HepG2 (cell line): ENCODE measurements around the gene OVOL2. TPM values are rescaled to one million over a fixed set of nuclear protein-coding genes. Genes with fewer than 3 reads are reported as not detected.

Source experiments
- AGO1 ChIP-seq: fragments of 200-400 bp; formaldehyde crosslinking; IDR thresholded peaks from 2 replicates; pipeline ENCODE4 v1.6.1; 2017; ENCODE audit warnings: mild to moderate bottlenecking, low read depth, low read length, moderate library complexity; ENCODE audit not compliant: poor library complexity, severe bottlenecking
- EP300 ChIP-seq, 3 experiments: sonication (generic) in 1 of 3; formaldehyde crosslinking in 1 of 3; IDR thresholded peaks; 2 replicates each; pipeline versions ENCODE4 v1.5.1 to v1.6.1; 2011 to 2020; ENCODE audit warnings: low read depth in 2 of 3, low read length in 2 of 3, borderline replicate concordance in 1 of 3, improper control_type of control experiment in 1 of 3, mild to moderate bottlenecking in 1 of 3, missing genetic modification reagents in 1 of 3, moderate library complexity in 1 of 3
- FUBP1 ChIP-seq: sonication (generic); formaldehyde crosslinking; IDR thresholded peaks from 2 replicates; pipeline ENCODE4 v1.5.1; 2020; ENCODE audit warnings: missing genetic modification reagents, mild to moderate bottlenecking, borderline replicate concordance
- LCORL ChIP-seq, 2 experiments: fragments of 450-650 bp in 1 of 2; sonication (generic) in 1 of 2; formaldehyde crosslinking in 1 of 2; IDR thresholded peaks; 2 replicates each; pipeline versions ENCODE4 v1.5.0 to v1.6.1; 2017 to 2020; ENCODE audit warnings: antibody characterized with exemption in 1 of 2, missing genetic modification reagents in 1 of 2
- MEF2D ChIP-seq: sonication (generic); formaldehyde crosslinking; IDR thresholded peaks from 2 replicates; pipeline ENCODE4 v1.5.1; 2020; ENCODE audit warnings: mild to moderate bottlenecking, missing genetic modification reagents
- NFRKB ChIP-seq: fragments of 450-650 bp; IDR thresholded peaks from 2 replicates; pipeline ENCODE4 v1.6.1; 2017
- SSRP1 ChIP-seq: IDR thresholded peaks from 2 replicates; pipeline ENCODE4 v1.6.1; 2016; ENCODE audit warnings: control low read depth
- TCF7L2 ChIP-seq: IDR thresholded peaks from 2 replicates; pipeline ENCODE4 v1.6.1; 2011; ENCODE audit warnings: mild to moderate bottlenecking, low read depth, low read length, moderate library complexity
- XRCC5 ChIP-seq: fragments of 200-400 bp; formaldehyde crosslinking; optimal IDR thresholded peaks from 2 replicates; pipeline ENCODE3; 2017; ENCODE audit warnings: mild to moderate bottlenecking, low read length
- ZNF33B ChIP-seq: sonication (generic); formaldehyde crosslinking; IDR thresholded peaks from 2 replicates; pipeline ENCODE4 v1.5.1; 2020; ENCODE audit warnings: mild to moderate bottlenecking, missing genetic modification reagents
- ZNF501 ChIP-seq: sonication (generic); formaldehyde crosslinking; IDR thresholded peaks from 2 replicates; pipeline ENCODE4 v1.5.1; 2020; ENCODE audit warnings: mild to moderate bottlenecking, moderate library complexity, missing genetic modification reagents
- ZNF564 ChIP-seq: sonication (generic); formaldehyde crosslinking; IDR thresholded peaks from 2 replicates; pipeline ENCODE4 v1.8.1; 2023; ENCODE audit warnings: mild to moderate bottlenecking, missing genetic modification reagents
- ZNF7 ChIP-seq: IDR thresholded peaks from 2 replicates; pipeline ENCODE4 v1.6.1; 2016; ENCODE audit warnings: missing biosample characterization, missing genetic modification reagents
- ZNF737 ChIP-seq: sonication (generic); formaldehyde crosslinking; IDR thresholded peaks from 2 replicates; pipeline ENCODE4 v1.5.0; 2020; ENCODE audit warnings: missing genetic modification reagents, mild to moderate bottlenecking, borderline replicate concordance
- polyA plus RNA-seq, 8 experiments: library from polyadenylated mRNA; depleted of rRNA in 3 of 8; stranded (reverse) in 7 of 8; unstranded in 1 of 8; fragments of >200 nt; fragmentation: Illumina TruSeq in 4 of 8; extraction: Trizol in 4 of 8; gene quantifications; 2 replicates each; pipeline versions ENCODE4 v1.2.1 to v1.2.3, GENCODE V29; 2011 to 2016; ENCODE audit warnings: low read depth in 4 of 8, missing spikeins in 1 of 8, mixed read lengths in 1 of 8; ENCODE audit not compliant: insufficient read depth in 1 of 8
- total RNA-seq, 5 experiments: library from RNA; depleted of rRNA; stranded (reverse); fragments of >200 nt; fragmentation: Illumina TruSeq; extraction: Trizol; gene quantifications; 2 replicates each; pipeline ENCODE4 v1.2.3, GENCODE V29; 2016; ENCODE audit warnings: low read depth in 1 of 5
- TF ChIP-seq, protein P1 (sequence below): sonication (generic); formaldehyde crosslinking; conservative IDR thresholded peaks from 2 replicates; pipeline ENCODE4 v1.8.0; 2022; ENCODE audit warnings: low read depth, missing genetic modification reagents
- TF ChIP-seq, protein P2 (sequence below): sonication (generic); formaldehyde crosslinking; IDR thresholded peaks from 2 replicates; pipeline ENCODE4 v1.5.1; 2020; ENCODE audit warnings: mild to moderate bottlenecking, missing genetic modification reagents, borderline replicate concordance

OVOL2 gene
- total and polyA plus RNA-seq, 2 of the 13 experiments (the other 11 are each of a cell fraction or from before 2014, with no cell fraction given), result 0.20 to 0.31 TPM

DNA sequence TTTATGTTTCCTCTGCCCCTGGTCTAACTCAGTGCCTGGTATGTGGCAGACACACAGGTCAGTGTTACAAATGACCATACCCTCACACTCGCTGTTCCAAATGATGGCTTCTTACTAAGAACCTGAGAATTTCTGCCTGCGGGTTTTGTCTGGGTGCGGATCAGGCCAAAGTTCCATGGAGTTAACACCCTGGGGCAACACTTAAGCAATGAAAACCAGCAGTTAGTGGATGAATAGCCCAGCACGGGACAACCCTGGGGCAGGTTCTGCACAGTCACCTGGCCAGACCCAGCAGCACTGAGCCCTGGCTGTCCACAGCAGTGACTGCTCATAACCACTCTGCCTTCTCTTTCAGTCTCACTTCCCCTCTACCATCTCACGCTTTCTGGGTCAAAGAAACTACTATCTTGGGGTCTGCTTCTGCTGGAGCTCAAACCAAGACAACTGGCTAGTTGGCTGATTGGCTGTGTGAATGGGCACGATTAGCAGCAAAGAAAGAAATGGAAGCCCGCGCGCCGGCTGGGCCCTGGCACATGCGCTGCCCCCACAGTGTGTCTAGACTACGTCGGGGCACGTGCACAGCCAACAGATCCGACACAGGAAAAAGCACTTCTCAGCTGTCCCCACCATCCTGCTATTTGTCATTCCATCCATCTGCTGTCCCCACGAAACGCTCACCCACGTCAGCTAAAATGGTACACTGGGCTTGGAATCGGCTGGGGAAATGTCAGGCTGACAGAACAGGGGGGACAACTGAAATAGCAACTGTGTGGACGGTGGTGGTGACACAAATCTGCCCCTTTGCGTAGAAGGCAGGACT is 52.3 kb downstream of the OVOL2 start (continued):
- TF ChIP-seq SSRP1 (0 out of 2 replicates have a peak, but pooled peaks have one; percentile 64), ZNF33B (peak; percentile 48; the same call in 1 of the 2 replicates), ZNF501 (CRISPR knock-in tag) (peak; percentile 66), ZNF564 (CRISPR knock-in tag) (no peak), FUBP1 (0 out of 2 replicates have a peak, but pooled peaks have one; percentile 31), TCF7L2 (no peak), LCORL (IDR thresholded peaks at IDR 0.05) (no peak), LCORL (CRISPR knock-in tag; IDR thresholded peaks at IDR 0.05) (no peak), XRCC5 (peak; percentile 40), AGO1 (no peak), EP300 (IDR thresholded peaks at IDR 0.05; ENCODE audit: low read depth in 2 of 2, low read length in 2 of 2) (no peak), EP300 (CRISPR knock-in tag; IDR thresholded peaks at IDR 0.05; ENCODE audit: borderline replicate concordance) (0 out of 2 replicates have a peak, but pooled peaks have one; percentile 33), ZNF7 (CRISPR knock-in tag) (no peak), NFRKB (no peak), ZNF737 (CRISPR knock-in tag) (peak; percentile 73; the same call in 1 of the 2 replicates), MEF2D (peak; percentile 46; the same call in 1 of the 2 replicates)
- TF ChIP-seq, protein P1, sequence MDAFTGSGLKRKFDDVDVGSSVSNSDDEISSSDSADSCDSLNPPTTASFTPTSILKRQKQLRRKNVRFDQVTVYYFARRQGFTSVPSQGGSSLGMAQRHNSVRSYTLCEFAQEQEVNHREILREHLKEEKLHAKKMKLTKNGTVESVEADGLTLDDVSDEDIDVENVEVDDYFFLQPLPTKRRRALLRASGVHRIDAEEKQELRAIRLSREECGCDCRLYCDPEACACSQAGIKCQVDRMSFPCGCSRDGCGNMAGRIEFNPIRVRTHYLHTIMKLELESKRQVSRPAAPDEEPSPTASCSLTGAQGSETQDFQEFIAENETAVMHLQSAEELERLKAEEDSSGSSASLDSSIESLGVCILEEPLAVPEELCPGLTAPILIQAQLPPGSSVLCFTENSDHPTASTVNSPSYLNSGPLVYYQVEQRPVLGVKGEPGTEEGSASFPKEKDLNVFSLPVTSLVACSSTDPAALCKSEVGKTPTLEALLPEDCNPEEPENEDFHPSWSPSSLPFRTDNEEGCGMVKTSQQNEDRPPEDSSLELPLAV, result 0 out of 2 replicates have a peak, but pooled peaks have one; percentile 54
- TF ChIP-seq, protein P2, sequence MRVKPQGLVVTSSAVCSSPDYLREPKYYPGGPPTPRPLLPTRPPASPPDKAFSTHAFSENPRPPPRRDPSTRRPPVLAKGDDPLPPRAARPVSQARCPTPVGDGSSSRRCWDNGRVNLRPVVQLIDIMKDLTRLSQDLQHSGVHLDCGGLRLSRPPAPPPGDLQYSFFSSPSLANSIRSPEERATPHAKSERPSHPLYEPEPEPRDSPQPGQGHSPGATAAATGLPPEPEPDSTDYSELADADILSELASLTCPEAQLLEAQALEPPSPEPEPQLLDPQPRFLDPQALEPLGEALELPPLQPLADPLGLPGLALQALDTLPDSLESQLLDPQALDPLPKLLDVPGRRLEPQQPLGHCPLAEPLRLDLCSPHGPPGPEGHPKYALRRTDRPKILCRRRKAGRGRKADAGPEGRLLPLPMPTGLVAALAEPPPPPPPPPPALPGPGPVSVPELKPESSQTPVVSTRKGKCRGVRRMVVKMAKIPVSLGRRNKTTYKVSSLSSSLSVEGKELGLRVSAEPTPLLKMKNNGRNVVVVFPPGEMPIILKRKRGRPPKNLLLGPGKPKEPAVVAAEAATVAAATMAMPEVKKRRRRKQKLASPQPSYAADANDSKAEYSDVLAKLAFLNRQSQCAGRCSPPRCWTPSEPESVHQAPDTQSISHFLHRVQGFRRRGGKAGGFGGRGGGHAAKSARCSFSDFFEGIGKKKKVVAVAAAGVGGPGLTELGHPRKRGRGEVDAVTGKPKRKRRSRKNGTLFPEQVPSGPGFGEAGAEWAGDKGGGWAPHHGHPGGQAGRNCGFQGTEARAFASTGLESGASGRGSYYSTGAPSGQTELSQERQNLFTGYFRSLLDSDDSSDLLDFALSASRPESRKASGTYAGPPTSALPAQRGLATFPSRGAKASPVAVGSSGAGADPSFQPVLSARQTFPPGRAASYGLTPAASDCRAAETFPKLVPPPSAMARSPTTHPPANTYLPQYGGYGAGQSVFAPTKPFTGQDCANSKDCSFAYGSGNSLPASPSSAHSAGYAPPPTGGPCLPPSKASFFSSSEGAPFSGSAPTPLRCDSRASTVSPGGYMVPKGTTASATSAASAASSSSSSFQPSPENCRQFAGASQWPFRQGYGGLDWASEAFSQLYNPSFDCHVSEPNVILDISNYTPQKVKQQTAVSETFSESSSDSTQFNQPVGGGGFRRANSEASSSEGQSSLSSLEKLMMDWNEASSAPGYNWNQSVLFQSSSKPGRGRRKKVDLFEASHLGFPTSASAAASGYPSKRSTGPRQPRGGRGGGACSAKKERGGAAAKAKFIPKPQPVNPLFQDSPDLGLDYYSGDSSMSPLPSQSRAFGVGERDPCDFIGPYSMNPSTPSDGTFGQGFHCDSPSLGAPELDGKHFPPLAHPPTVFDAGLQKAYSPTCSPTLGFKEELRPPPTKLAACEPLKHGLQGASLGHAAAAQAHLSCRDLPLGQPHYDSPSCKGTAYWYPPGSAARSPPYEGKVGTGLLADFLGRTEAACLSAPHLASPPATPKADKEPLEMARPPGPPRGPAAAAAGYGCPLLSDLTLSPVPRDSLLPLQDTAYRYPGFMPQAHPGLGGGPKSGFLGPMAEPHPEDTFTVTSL (CRISPR knock-in tag), result 0 out of 2 replicates have a peak, but pooled peaks have one; percentile 14
